Measurements from ENCODE around the gene UPF1.

GRCh38 chr19:18792661-18793060, 39.1 kb upstream of the UPF1 start:
- TF ChIP-seq CTCF (IDR thresholded peaks at IDR 0.05): no peak
- no peak for TF ChIP-seq POLR2AphosphoS5 (IDR thresholded peaks at IDR 0.05)
- no peak for TF ChIP-seq POLR2A (IDR thresholded peaks at IDR 0.05)
- TF ChIP-seq EP300 (IDR thresholded peaks at IDR 0.05; ENCODE audit: low read depth): no peak

Measured in transverse colon (tissue), 4 donors.